HepG2 (cell line): ENCODE measurements around the gene DCTN2. TPM values are rescaled to one million over a fixed set of nuclear protein-coding genes. Genes with fewer than 3 reads are reported as not detected.

Experiments used
- ATAC-seq: fragments of 200-7000 bp; cut with Tn5 transposase; 3 replicates; pipeline ENCODE4 v1.9.1; 2020; ENCODE audit warnings: mild to moderate bottlenecking, moderate library complexity
- BruUV-seq: library from RNA; stranded (reverse); fragments of 400-500 nt; replicated peaks from 2 replicates; lab custom pipeline; 2021; lab: Mats Ljungman, UMichigan
- CTCF ChIA-PET: fragments of 300-600 bp; formaldehyde crosslinking; extraction: SDS; loops from one replicate; lab custom pipeline; 2021; ENCODE audit warnings: low total read pairs, inconsistent platforms, low intra/inter-chr PET ratio; lab: Yijun Ruan, JAX
- POLR2A ChIA-PET: fragments of 350-600 bp; sonication (Branson Sonifier 250); formaldehyde crosslinking; loops from one replicate; lab custom pipeline; 2020; ENCODE audit warnings: antibody characterized with exemption, inconsistent platforms; lab: Yijun Ruan, JAX
- DNase-seq: peaks from one replicate; pipeline ENCODE4 v3.0.0-alpha.2; 2015; ENCODE audit warnings: low spot score
- FAIRE-seq: peaks from 3 replicates; lab custom pipeline; 2011; peaks lifted over from hg19 to GRCh38; lab: Jason Lieb, UNC
- H2AFZ ChIP-seq: one replicate; pipeline ENCODE4 v1.6.1; 2011; ENCODE audit warnings: low read length, inconsistent platforms
- H3K27ac ChIP-seq: fragments of 300-600 bp; 3 replicates; pipeline ENCODE4 v1.8.0; 2011; ENCODE audit warnings: mixed run types, mild to moderate bottlenecking, mixed read lengths, low read length, inconsistent platforms; ENCODE audit not compliant: insufficient read depth; ENCODE audit errors: extremely low read length
- H3K27me3 ChIP-seq, 2 experiments: fragments of 200-600 bp in 1 of 2; 2 replicates in 1 of 2; 3 replicates in 1 of 2; pipeline versions ENCODE4 v1.6.0 to v1.8.0; 2011; ENCODE audit warnings: low read length in 2 of 2, mild to moderate bottlenecking in 2 of 2, moderate library complexity in 2 of 2, inconsistent platforms in 1 of 2; ENCODE audit not compliant: insufficient read depth in 2 of 2, control insufficient read depth in 1 of 2
- H3K36me3 ChIP-seq, 2 experiments: fragments of 200-600 bp in 1 of 2; replicated peaks in 1 of 2; 2 replicates in 1 of 2; 3 replicates in 1 of 2; pipeline versions ENCODE4 v1.5.1 to v1.8.0; 2011; ENCODE audit warnings: low read length in 2 of 2, inconsistent platforms in 1 of 2; ENCODE audit not compliant: insufficient read depth in 2 of 2, control insufficient read depth in 1 of 2
- H3K4me1 ChIP-seq: 2 replicates; pipeline ENCODE4 v1.5.1; 2012; ENCODE audit warnings: low read length, inconsistent platforms; ENCODE audit not compliant: insufficient read depth
- H3K4me2 ChIP-seq: 2 replicates; pipeline ENCODE4 v1.6.0; 2011; ENCODE audit warnings: low read depth, low read length, inconsistent platforms
- H3K4me3 ChIP-seq, 3 experiments: fragments of 200-600 bp in 1 of 3; sonication (generic), shearing (Covaris generic) in 1 of 3; replicated peaks in 1 of 3; 2 replicates each; pipeline ENCODE4 v1.5.1; 2011 to 2016; ENCODE audit warnings: low read length in 3 of 3, inconsistent platforms in 2 of 3, low read depth in 2 of 3, mild to moderate bottlenecking in 2 of 3, control low read depth in 1 of 3, mixed read lengths in 1 of 3; ENCODE audit not compliant: insufficient read depth in 1 of 3
- H3K79me2 ChIP-seq: one replicate; pipeline ENCODE4 v1.6.1; 2011; ENCODE audit warnings: low read length, inconsistent platforms; ENCODE audit not compliant: insufficient read depth
- H3K9ac ChIP-seq: 2 replicates; pipeline ENCODE4 v1.6.0; 2011; ENCODE audit warnings: mild to moderate bottlenecking, low read depth, low read length, inconsistent platforms; ENCODE audit not compliant: insufficient read depth
- H3K9me3 ChIP-seq: 2 replicates; pipeline ENCODE4 v1.5.1; 2012; ENCODE audit warnings: mild to moderate bottlenecking, low read length
- H4K20me1 ChIP-seq: 2 replicates; pipeline ENCODE4 v1.6.0; 2011; ENCODE audit warnings: inconsistent platforms, mild to moderate bottlenecking, low read length, moderate library complexity; ENCODE audit not compliant: insufficient read depth
- ASH2L ChIP-seq: fragments of 300-600, 200-600 bp; sonication (generic); IDR thresholded peaks from 2 replicates; pipeline ENCODE4 v1.7.0; 2017; ENCODE audit warnings: low read depth, mild to moderate bottlenecking, moderate library complexity, mixed read lengths, low read length; ENCODE audit not compliant: insufficient read length
- NR2C2 ChIP-seq: sonication (generic); formaldehyde crosslinking; IDR thresholded peaks from 2 replicates; pipeline ENCODE4 v1.4.0; 2020; ENCODE audit warnings: missing genetic modification reagents, mild to moderate bottlenecking, moderate library complexity, borderline replicate concordance
- NR2F6 ChIP-seq, 2 experiments: IDR thresholded peaks; 2 replicates each; pipeline ENCODE4 v1.6.1; 2016; ENCODE audit warnings: antibody characterized with exemption in 1 of 2, mild to moderate bottlenecking in 1 of 2
- PCBP1 ChIP-seq: fragments of 200-400 bp; formaldehyde crosslinking; IDR thresholded peaks from 2 replicates; pipeline ENCODE4 v1.6.1; 2017; ENCODE audit warnings: mild to moderate bottlenecking, low read depth, low read length, borderline replicate concordance
- RFX3 ChIP-seq: IDR thresholded peaks from 2 replicates; pipeline ENCODE4 v1.6.1; 2016; ENCODE audit warnings: missing biosample characterization, missing genetic modification reagents
- ZNF597 ChIP-seq: sonication (generic); formaldehyde crosslinking; IDR thresholded peaks from 2 replicates; pipeline ENCODE4 v1.5.0; 2020; ENCODE audit warnings: missing genetic modification reagents
- WGBS: methylation state at CpG from one replicate; pipeline ENCODE4 v1.1.6; 2017; ENCODE audit warnings: low lambda C conversion rate; 5-methylcytosine and 5-hydroxymethylcytosine counted together
- in situ Hi-C: cut with HindIII; loops from 2 replicates; pipeline ENCODE4 v1.10.0; 2017; ENCODE audit warnings: low pct_unique_long_range_greater_than_20kb; ENCODE audit not compliant: extremely low pct_ligation_motif_present
- intact Hi-C: fragments of 100-400 bp; cut with micrococcal nuclease; formaldehyde crosslinking; loops from one replicate; pipeline ENCODE4 v1.10.0; 2022; ENCODE audit not compliant: unreplicated experiment
- polyA plus RNA-seq, 8 experiments: library from polyadenylated mRNA; depleted of rRNA in 3 of 8; stranded (reverse) in 7 of 8; unstranded in 1 of 8; fragments of >200 nt; fragmentation: Illumina TruSeq in 4 of 8; extraction: Trizol in 4 of 8; gene quantifications; 2 replicates each; pipeline versions ENCODE4 v1.2.1 to v1.2.3, GENCODE V29; 2011 to 2016; ENCODE audit warnings: low read depth in 4 of 8, missing spikeins in 1 of 8, mixed read lengths in 1 of 8; ENCODE audit not compliant: insufficient read depth in 1 of 8
- total RNA-seq, 5 experiments: library from RNA; depleted of rRNA; stranded (reverse); fragments of >200 nt; fragmentation: Illumina TruSeq; extraction: Trizol; gene quantifications; 2 replicates each; pipeline ENCODE4 v1.2.3, GENCODE V29; 2016; ENCODE audit warnings: low read depth in 1 of 5

The DCTN2 gene
- total and polyA plus RNA-seq, 2 of the 13 experiments (the other 11 are each of a cell fraction or from before 2014, with no cell fraction given), result 72.0 to 77.4 TPM

GRCh38 chr12:57525615-57526383 lies 21.2 kb downstream of the DCTN2 start (continued):
- TF ChIP-seq ASH2L (no peak), ZNF597 (no peak)

- Histone ChIP-seq H3K36me3 (peaks cover 19 to 54% of the 10 kb centered on the region in 2 experiments; a peak in 4 of 5 replicates), H3K4me1 (peaks cover 30% of the 10 kb centered on the region), H3K4me2 (peak overlapping the region; percentile 91), H3K27me3 (no peaks in the 10 kb centered on the region; a peak in 1 of 5 replicates), H3K9me3 (no peaks in the 10 kb centered on the region), H3K4me3 (peak overlapping the region in 1 of 3 experiments; percentile 89; a peak in 2 of 6 replicates), H3K79me2 (peaks cover 17% of the 10 kb centered on the region), H3K9ac (peak overlapping the region; percentile 89; the same call in 1 of the 2 replicates), H4K20me1 (peaks cover 2% of the 10 kb centered on the region; the same call in 1 of the 2 replicates), H3K27ac (no peak overlapping the region), H2AFZ (no peak overlapping the region)
- DNase-seq (no peak), ATAC-seq (no peak), FAIRE-seq (no peak)
- in situ Hi-C loops, result no loop called here
- POLR2A ChIA-PET, result interaction anchor here (1.1 to 3.0 kb wide), 5 partner anchors 9 to 51 kb away, joined by 3 to 21 read pairs (median 5); partner anchors contain the start of gene DCTN2
- peak; percentile 62 for TF ChIP-seq NR2C2 (CRISPR knock-in tag)
- TF ChIP-seq RFX3, result 0 out of 2 replicates have a peak, but pooled peaks have one; percentile 39
- no peak for TF ChIP-seq PCBP1
- peak; percentile 28; the same call in 1 of the 2 replicates for TF ChIP-seq NR2F6 (IDR thresholded peaks at IDR 0.05)
- TF ChIP-seq NR2F6 (CRISPR knock-in tag; IDR thresholded peaks at IDR 0.05), result no peak
- 91% methylated on average over 9 of the region's 11 CpGs for WGBS
- CTCF ChIA-PET, result no interaction called here
- intact Hi-C loops, result loop anchor here (5.0 kb wide), 1 partner anchor 97 kb away; no protein-coding TSS in a partner anchor
- BruUV-seq, result no TSS peak
Observed at GRCh38 chr12:57524814-57525614, 22.0 kb downstream of the DCTN2 start.
